D341Med (cell line): ENCODE data around the gene DTX4.
"Not testable (repeated sequence)": the region's sequence is repeated elsewhere in the genome, so short reads cannot be mapped to it uniquely, and the experiment has no call there.

Experiments
- DNase-seq: peaks from one replicate; pipeline ENCODE4 v3.0.0; 2012; ENCODE audit warnings: low spot score

Gene DTX4

DNA sequence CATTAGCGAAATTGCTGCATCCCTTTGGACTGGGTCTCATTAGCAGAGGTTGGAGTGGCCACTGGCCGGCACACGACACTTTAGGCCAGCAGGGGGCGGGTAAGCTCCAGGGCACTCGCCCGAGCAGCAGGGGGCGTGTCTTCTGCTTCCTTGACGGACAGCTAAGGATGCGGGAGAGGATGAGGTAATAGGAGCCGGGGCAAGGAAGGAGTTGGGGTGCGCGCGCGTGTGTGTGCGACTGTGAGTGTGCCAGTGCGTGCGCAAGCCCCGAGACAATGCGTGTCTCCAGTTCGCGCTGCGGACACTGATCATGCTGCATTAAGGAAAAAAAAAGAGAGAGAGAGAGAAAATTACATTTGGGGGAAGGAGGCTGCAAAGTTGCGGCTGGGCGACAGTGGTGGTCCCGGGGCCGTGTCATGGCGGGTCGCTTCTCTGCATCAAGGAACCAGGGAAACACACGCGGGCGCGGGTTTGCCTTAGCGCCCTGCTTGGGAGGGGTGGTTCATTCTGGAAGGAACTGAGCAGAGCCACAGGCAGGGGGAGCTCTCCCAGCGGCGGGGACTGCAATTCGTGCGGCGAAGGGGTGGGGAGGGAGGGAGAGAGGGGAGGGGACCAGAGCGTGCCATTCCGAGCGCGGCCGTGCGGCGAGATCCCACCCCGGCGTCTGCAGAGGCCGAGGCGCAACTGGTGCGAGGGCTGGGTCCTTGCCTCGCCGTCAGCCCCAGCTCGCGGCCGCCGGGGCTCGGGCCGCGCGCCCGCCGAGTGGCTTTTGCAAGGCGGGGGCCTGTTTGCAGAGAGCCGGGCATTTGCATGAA lies at the start of gene DTX4:
Gene DTX4 (plus strand): TSS at position 625 of the 815 bp plus-strand sequence. CDS start 464 bp downstream, outside the sequence.
- DNase-seq = peak; percentile 91

DNA sequence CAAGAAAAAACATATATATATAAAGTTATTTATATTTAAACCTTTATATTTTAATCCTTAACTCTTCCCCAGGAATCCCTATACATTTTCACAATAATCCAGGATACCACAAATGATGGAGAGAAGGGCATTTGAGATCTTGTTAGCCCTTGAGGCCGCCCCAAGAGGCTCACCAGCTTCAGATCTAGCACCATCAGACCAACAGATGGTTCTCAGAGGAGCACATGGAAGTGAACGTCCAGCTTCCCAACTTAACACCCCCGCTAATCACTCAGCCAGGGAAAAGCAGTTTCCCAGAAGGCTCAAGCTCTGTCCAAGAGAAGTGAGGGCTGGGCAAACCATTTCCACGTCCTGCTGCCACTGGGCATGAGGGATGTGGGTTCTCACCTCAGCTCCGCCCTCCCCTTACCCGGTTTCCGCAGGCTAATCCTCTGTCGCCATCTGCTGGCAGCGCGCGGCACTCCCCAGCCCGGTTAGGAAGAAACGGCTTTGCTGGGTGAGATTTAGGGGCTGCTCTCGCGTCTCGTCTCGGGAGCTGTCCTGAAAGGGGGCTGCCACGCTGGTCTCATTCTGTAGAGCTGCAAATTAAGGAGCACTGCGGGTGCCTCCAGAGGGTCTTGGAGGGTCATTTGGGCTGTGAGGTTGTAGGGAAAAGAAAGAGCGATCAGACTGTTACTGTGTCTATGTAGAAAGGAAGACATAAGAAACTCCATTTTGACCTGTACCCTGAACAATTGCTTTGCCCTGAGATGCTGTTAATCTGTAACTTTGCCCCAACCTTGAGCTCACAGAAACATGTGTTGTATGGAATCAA lies 36.1 kb upstream of the DTX4 start:
- peak; percentile 91 for DNase-seq

DNA sequence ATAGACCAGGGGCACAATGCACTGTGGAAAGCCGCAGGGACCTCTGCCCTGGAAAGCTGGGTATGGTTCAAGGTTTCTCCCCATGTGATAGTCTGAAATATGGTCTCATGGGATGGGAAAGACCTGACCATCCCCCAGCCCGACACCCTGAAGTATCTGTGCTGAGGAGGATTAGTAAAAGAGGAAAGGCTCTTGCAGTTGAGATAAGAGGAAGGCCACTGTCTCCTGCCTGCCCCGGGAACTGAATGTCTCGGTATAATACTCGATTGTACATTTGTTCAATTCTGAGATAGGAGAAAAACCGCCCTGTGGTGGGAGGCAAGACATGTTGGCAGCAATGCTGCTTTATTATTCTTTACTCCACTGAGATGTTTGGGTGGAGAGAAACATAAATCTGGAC lies 35.4 kb upstream of the DTX4 start:
- DNase-seq = not testable (repeated sequence)

DNA sequence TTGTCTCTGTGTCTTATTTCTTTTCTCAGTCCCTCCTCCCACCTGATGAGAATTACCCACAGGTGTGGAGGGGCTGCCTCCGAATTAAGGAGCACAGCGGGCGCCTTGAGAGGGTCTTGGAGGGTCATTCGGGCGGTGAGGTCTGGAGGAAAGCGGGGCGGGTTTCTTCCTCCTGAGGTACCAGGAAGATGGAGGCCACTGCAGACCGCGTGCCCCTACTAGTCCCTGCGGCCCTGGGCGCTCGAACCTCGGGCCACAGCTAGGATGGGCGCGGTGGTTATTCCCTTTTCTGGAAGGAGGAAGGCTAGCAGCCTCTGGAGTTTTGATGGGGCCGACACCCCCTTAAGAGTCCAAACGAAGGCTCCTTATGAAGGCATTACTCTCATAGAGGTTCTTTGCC lies 34.7 kb upstream of the DTX4 start:
- DNase-seq = no peak

DNA sequence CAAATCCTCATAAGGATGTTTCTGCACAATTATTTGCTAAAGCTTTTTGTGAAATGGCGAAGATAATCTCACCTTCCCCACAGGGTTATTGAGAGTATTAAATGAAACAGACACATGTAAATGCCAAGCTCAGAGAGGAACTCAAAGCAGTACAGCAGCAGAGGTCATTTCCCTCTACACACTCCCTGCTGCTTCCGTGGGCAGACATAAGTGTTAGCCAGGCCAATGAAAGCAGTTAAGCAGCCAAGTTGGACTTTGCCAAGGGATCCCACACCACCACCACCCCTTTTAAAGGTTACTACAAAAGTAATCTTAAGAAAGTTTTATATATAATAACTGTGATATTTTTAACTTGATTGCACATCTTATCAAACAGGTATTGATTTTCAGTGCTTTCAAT lies 33.3 kb upstream of the DTX4 start:
- DNase-seq = no peak

DNA sequence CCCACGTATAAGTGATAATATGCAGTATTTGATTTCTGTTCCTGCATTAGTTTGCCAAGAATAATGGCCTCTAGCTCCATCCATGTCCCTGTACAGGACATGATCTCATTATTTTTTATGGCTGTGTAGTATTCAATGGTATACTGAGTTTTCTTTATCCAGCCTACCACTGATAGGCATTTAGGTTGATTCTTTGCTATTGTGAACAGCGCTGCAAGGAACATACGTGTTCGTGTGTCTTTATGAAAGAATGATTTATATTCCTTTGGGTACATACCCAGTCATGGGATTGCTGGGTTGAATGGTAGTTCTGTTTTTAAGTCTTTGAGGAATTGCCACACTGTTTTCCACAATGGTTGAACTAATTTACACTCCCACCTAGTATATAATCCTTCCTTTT lies 30.7 kb upstream of the DTX4 start:
- no peak for DNase-seq

DNA sequence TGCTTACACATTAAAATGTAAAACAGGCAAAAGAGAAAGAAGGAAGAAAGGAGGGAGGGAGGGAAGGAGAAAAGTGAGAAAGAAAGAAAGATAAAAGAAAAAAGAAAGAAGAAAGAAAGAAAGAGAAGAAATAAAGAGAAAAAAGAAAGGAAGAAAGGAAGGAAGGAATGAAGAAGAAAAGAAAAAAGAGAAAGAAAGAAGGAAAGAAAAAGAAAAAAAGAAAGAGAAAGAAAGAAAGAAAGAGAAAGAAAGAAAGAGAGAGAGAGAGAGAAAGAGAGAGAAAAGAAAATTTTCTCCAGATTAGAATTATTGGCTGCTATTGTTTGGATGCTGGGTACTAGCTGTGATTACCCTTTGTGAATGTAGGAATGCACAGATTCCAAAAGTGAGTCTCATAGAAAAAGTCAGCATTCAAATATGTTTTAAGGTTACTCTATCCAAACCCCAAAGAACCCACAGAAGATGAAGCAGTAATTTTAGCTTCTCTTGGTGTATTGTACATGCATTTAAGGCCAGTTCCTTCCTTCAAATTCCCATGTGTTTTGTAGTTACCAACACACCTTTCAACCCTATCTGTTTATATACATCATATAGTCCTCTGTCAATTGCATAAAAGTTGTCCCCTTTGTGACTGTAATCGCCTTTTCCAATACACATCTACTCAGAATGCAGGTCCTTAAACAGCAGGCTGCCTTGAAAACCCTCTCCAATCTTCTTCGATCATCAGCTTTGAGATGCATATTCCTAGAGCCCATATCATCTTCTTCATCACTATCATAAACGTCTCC lies 30.1 kb upstream of the DTX4 start:
- no peak for DNase-seq

DNA sequence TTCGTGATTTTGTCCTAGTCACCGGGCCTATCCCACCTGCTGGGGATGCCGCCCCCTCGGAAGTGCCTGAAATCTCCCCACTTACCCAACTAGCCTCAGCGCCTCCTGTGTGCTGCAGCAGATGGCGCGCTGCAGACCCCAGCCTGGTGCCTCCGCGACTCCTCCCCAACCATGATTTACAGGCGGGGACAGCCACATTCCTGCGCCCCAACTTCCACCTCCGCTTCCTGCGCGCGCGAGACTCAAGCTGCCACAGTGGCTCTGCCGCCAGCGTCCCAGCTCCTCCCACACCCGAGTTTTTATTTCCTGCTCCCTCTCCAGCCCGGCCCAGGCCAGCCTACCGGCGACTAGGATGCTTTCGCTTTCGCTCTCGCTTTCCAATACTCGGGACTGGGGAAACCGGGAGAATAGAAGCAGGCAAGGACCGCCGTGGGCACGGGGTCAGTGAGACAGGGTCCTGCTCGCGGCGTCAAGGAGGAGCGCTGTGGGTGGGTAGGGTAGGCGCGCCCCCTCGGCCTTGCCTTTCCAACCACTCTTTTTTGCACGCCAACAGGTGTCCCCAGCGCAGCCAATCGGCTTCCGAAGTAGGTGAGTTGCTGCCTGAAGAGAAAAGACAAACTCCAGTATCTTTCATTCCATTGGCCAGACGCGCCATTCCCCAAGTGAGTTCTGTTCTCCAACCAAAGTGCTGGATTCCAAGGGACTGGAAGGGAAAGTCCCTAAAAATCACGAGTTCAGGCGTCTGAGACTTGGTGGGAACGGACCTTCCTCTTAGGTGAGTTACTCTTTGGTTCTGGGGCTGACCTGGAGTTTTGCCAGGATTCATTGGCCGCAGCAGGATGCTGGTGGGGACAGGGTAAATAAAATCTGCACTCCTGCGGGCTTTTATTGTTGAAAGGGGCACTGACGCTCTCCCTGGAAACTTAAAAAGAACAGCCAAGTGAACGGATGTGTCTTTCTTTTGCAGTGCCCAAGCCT lies 29.1 kb upstream of the DTX4 start, which contains the start of gene FAM111A:
Gene FAM111A (plus strand): TSS at position 327 of the 978 bp plus-strand sequence. CDS start 6,017 bp downstream, outside the sequence.
- peak; percentile 67 for DNase-seq

DNA sequence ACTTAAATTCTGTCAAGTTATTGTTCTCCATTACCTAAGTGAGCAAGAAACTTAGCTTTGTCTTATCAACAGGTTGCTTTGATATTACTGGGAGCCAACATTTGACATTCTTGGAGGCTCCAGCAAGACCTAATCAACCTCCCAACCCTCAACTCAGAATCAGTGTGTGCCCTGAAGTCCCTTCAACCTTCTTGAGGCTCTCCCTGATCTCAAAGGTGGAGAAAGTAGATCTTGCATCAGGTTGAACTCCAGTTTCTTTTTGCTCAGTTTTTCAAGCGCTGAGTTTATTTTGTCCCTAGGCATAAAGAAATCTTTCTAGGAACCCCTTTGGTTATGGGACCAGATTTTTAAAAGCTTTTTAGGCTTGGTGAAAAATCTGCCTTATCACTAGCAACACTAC lies 27.8 kb upstream of the DTX4 start:
- DNase-seq = no peak

DNA sequence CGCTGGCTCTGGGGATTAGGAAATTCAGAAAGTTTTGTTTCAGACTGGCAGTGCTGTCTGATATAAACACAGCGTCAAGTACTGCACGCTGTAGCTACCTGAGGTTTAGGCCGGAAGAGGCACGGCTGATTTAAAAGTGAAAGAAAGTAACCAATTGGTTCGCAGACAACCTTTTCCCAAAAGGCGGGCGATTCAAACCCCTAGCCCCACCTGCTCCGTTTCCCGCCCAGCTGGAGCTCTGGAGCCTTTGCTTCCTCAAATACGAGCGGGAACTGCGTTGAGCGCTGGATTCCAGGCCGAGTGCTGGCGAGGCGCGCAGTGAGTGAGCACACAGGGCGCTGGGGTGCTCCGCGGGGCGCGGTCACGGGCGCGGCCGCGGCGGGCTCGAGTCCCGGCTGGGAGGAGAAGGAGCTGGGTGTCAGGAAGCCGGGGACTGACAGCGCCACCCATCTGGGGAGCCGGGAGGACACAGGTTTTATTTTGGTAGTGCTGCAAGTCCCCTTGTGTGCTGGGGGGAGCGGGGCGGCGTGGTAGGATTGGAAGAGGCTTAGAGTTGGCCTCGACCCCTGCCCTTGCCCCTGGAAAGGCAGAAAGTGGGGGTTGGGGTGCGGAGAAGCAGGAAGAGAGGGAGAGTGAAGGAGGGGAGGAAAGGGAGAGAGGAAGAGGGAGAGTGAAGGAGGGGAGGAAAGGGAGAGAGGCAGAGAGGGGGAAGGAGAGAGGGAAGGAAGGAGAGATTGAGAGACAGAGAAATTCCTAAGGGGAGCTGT lies 27.2 kb upstream of the DTX4 start:
- peak; percentile 47 for DNase-seq

DNA sequence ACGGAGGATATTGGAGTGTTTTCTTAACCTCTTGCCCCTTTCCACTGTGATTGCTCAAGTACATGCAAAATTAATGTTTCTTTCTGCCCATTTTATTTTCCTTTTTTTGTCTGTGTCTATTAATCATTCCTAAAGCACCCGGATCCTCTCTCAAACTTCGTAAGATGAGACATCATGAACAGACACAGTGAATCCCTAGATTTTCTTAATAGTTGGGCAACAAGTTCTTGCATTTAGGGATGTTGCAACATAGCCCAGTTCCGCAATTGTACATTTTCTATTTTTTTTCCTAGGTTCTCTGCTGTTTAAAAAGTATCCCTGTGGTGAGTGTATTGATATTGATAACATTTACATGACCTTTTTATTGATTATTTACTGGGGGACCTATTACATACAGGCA lies 26.4 kb upstream of the DTX4 start:
- no peak for DNase-seq

DNA sequence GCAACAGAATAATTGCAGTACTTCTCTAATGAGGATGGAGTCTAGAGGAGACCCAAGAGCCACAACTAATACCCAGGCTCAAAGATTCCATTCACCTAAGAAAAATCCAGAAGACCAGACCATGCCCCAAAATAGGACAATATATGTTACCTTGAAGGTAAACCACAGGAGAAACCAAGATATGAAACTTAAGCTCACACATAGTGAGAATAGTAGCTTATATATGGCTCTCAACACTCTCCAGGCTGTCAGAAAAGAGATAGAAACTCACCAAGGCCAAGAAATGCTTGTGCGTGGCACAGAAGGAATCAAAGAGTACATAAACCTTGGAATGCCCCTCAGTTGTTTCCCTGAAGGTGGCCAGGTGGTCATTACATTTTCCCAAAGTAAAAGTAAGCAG lies 20.2 kb upstream of the DTX4 start:
- DNase-seq = no peak

DNA sequence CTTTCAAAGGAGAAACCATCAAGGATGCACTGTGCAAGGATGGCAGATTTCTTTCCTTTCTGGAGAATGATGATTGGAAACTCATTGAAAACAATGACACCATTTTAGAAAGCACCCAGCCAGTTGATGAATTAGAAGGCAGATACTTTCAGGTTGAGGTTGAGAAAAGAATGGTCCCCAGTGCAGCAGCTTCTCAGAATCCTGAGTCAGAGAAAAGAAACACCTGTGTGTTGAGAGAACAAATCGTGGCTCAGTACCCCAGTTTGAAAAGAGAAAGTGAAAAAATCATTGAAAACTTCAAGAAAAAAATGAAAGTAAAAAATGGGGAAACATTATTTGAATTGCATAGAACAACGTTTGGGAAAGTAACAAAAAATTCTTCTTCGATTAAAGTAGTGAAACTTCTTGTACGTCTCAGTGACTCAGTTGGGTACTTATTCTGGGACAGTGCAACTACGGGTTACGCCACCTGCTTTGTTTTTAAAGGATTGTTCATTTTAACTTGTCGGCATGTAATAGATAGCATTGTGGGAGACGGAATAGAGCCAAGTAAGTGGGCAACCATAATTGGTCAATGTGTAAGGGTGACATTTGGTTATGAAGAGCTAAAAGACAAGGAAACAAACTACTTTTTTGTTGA lies 19.5 kb upstream of the DTX4 start:
- DNase-seq = no peak

DNA sequence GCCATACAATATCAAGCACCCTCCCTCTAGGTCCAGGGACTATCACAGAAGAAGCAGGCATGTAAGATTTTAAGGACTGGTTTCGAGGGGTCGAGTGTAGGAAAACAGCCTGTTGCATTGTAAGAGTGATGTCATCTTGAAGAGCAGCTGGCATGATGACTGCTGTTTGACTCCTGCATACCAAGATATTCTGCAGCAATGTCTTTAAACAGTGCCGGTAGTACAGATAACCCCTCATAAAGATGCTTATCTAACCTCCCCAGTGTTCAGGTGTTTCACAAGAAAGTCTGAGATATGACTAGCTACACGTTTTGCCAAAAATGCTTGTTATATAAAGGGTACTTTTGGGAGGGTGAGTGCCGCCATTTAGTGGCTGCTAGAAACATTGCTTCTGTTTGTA lies 17.3 kb upstream of the DTX4 start:
- no peak for DNase-seq

DNA sequence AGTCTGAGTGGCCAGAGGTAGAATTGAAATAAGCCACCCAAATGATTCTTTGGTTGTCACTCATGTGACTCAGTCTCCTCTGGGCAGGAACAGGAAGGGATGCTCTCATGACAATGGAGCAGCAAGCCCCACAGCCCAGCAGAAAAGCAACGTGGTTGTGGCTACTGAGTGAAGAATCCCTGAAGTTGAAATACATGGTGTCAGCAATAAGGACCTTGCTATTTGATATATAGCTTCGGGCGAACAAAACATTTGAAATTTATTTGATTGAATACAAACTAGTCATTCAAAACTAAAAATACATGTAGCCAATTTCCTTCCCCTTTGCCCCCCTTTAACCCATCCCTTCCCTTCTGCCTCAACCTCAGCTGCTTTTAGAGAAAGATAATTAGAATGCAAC lies 14.5 kb upstream of the DTX4 start:
- no peak for DNase-seq

DNA sequence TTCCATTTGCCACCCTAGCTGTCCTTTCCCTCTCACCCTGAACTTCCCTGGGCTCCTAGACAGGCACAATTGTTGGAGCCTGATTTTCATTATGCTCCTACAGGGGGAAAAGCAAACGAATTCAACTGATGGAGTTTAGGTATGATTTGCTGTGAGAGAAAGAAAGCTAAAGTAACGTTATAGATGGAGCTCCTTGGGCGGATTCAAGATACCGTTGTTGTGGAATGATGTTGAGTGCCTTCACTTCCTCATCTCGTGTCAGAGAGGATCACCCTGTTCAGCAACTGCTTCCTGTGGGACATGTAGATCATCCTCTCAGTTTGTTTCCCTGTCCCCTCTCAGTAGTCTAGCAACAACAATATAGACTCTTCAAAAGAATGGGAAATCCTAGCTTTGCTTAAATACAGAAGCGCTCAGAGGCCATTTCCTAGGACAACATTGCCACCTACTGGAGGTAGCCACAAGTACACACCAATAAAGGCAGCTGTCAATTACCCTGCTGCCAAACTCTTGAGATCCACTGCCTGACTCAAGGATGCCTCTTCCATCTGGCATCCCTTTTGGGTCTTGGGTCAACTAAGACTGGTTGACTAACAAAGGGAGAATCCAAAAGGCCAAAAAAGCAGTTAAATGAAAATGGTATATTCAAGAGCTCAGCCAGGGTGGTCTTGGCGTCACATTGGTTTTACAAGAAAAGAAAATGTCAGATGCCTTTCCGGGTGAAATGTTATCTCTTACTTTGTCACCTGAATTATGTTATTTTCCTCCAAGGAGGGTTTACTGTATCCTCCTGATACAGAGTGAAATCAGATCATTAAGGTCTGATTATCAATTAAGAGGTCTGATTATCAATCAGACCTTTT lies 13.5 kb upstream of the DTX4 start:
- DNase-seq = peak; percentile 72

DNA sequence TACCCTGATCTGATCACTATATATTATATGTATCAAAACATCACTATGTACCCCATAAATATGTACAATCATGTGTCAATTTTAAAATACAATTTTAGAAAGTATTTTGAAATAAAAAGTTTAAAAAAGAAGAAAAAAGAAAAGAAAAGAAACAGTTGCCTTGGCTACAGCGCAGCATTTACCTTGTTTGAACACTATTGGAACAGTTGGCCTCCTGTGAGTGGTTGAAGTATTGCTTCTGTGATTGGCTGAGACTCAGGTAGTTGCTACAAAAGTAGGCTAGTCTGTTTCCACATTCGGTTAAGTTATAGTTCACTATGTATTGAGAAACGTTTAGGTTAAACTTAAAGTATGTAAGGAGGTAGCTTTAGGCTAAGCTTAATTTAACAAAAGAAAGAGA lies 7.9 kb upstream of the DTX4 start:
- DNase-seq = no peak

DNA sequence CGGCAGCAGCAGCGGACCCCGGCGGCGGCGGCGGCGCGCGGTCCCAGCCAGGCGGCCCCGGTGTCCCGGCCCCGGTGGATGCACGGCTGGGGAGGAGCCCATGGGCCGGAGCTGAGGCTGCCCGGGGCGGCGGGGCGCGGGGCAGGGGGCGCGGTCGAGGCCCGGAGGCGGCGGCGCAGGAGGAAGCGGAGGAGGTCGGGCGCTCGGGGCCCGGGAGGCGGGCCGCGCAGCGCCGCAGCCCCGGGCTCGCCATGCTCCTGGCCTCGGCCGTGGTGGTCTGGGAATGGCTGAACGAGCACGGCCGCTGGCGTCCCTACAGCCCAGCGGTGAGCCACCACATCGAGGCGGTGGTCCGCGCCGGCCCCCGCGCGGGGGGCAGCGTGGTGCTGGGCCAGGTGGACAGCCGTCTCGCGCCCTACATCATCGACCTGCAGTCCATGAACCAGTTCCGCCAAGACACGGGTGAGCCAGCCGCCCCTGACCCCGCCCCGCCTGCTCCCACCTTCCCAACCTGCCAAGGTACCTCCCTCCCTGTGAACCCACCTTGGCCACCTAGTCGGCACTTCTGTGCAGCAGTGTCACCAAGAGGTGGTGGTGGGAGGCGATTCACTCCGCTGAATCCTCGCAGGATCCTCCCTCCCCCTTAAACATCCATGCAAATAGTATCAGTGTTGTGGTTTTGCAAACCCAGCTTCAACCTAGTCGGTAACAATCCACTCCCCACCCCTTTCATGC lies 580 bp downstream of the DTX4 start:
- peak; percentile 63 for DNase-seq
